HG02943 (cell line): Measurements from ENCODE around the gene C1orf116.

ENCODE experiments used
- ATAC-seq: cut with Tn5 transposase; IDR thresholded peaks from one replicate; pipeline ENCODE4 v1.9.1; 2021; ENCODE audit warnings: mild to moderate bottlenecking, low read depth, moderate library complexity; ENCODE audit not compliant: unreplicated experiment

C1orf116 gene

DNA sequence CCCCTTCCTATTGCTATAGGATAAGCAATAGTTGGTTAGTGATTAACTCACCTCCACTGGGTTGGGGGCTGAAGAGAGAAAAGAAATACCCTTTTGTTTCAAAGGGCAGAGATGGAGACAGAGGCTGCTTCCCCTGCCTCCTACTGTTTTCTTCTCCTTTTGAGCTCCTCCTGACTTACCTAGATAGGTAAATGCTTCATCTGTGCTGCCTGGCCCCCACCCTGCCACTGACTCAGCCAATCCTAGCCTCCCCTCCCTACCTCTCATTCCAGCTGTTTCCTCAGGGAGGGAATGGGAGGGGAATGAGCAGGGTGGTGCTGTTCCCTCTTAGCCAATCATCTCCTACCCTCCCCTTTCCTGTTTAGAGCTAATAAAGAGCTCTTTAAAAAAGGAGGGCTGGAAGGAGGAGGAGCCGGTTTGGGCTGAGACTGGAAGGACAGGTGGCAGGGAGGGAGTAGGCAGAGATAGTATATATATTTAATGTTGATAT lies at the start of gene C1orf116:
Gene C1orf116 (minus strand): TSS at position 229 of the 490 bp plus-strand sequence. CDS start 5,158 bp downstream, outside the sequence.
- no peak for ATAC-seq

DNA sequence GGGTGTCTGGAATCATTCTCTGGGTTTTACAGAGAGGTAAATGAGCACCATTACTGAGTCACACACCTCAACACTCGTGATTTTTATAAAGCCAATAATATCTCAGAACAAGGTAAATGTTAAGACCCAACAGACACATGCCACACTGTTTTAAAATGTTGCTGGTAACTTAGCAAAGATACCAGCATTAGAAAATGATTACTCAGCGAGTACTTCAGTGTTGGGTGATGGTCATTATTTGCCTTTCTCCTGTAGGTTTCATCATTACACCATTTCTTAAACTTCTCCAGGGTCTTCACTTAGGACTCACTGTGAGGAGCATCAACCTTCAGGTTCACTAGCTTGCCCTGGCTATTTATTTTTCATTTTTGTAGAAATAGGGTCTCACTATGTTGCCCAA lies 49.2 kb upstream of the C1orf116 start:
- ATAC-seq: no peak

DNA sequence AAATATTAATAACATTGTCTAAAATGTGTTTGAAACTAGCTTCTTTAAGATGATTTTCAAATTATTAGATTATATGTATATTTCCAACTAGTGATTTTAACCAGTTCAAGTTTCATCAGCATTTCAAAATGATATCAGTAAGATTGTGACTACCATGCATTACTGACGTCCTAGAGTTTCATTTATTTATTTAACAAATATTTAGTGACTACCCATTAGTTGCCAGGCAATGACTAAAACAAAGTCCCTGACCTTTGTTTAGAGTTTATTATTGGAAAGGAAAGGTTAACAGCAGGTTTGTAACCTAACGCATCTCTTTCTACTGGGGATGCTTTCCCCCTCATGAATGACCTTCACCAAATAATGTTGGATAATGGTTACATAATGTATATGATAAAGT lies 48.5 kb upstream of the C1orf116 start:
- no peak for ATAC-seq

DNA sequence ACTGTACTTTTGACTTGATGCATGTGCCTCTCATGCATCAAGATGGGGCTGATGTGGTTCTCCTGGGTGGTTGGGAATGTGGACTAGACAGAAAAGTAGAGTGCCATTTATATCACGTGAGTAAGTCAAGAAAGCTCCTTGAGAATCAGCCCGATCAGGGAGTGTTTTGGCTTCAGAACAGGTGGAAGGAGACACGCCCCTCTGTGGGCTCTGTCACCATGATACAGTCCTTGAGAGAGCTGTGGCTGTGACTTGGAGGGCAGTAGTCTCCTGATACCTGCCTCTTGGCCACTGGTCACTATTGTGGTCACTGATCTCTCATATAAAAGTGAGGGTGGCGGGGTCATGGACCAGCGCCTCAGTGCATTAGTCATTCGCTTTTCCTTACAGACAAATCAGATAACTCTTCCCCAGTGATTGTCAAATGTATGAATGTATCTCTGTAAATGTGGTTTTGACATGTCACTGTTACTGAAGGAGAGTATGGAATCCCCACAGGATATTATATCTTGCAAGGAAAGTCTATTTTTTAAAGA lies 47.2 kb upstream of the C1orf116 start:
- ATAC-seq: no peak

DNA sequence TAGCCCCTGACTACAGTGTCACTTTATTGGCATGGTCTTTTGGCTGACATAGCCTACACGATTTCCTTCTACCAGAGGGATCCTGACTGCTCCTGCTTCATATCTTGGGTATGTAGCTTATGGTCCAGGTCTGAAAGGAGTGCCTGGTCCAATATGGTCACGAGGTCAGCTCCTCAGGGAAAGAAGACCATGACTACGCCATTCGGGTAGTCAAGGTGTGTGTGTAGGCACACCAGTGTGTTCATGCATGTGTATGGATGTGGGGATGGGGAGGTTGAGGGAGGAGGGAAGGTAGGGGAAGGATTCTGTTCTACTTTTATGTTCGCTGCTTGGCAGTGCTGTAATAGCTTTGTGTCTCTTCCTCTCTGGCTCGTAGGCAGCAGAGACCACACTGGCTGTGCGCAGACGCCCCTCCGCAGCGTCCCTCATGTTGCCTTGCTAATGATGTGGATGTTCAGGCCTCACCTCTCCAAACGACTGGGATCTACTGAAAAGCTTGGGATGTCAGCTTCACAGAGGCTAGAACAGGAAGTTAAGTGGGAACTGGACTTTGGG lies 46.1 kb upstream of the C1orf116 start:
- ATAC-seq: no peak

DNA sequence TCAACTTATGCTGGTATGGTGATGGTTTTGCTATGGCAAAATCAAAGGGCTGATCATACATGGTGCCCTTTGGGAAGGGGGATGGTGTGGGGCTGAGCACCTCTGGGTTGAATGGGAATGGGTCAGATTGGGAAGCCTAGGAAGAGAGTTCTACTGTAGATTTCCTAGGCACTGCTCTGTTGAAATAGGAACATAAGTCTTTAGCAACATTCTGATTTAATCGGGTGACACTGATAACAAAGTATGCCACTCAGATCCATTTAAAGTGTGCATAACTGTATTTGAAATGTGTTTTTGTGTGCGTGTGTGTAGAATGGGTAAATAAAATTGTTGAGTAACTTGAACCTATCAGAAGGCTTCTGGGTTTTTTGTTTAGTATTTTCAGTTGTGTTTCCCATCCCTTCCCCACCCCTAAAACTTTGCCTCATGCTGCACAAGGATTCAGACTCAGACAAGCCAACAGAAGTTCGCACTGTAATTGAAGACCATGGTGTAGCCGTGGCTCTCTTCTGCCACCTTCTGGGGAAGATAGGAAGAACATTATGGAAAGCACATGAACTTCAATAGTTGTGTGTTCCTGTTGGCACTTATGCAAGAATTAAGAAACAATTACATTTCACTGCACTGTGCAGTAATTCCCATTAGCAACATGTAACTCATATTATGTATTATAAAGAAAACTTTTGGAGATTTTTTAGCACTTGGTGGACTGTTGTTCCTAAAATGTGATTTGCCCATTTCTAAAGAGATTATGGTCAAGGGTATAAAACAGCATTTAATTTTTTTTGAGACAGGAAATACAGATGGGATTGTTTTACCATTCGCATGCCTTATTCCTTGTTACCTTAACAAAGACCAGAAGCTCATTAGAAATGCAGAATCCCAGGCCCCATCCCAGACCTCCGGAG lies 45.2 kb upstream of the C1orf116 start:
- no peak for ATAC-seq

DNA sequence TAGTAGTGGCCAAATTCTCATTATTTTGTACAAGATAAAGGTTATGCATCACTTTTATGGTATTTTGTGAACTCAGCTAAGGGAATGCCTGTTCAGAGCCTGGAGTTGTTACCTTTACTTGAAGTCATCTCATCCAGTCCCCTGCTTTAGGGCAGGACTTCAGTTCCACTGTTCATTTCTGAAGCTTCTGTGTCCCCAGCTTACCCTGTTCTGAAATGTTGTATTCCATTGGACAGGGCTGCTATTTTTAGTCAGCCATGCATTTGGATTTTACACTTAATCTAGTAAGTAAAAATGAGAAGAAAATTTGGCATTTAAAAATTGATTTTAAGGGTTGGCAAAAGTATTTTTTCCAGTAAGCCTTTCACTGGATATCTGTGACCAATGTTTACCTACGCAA lies 44.5 kb upstream of the C1orf116 start:
- ATAC-seq: no peak

DNA sequence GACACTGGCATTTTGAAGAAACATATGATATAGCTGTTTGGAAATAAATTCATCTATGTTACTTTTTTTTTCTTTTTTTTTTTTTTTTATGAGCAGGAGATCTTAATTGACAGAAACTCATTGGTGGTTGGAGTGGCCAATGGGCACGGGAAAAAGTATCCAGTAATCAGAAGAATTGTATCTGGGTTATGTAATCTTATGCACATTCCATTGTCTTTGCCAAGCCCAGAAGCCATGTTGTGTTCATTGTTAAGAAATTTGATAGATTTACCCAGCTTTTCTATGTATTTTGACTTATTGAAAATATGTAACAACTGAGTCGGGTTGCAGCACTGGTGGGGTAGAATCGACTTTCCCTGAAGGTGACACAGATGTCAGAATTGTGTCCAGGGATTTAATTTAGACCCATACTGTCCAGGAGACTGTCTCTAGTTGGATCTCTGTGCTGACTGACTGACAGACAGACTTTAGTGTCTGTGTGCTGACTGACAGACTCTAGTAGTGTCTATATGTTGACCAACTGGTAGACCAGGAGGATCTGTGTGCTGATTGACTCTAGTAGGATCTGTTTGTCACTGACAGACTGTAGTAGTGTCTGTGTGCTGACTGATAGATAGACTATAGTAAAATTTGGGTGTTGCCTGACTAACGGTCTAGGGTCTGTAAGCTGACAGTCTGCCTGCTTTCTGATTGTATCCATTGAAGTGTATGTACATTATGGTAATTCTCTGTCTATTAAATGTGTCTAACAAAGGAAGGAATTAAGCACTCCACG lies 43.8 kb upstream of the C1orf116 start:
- ATAC-seq: no peak

DNA sequence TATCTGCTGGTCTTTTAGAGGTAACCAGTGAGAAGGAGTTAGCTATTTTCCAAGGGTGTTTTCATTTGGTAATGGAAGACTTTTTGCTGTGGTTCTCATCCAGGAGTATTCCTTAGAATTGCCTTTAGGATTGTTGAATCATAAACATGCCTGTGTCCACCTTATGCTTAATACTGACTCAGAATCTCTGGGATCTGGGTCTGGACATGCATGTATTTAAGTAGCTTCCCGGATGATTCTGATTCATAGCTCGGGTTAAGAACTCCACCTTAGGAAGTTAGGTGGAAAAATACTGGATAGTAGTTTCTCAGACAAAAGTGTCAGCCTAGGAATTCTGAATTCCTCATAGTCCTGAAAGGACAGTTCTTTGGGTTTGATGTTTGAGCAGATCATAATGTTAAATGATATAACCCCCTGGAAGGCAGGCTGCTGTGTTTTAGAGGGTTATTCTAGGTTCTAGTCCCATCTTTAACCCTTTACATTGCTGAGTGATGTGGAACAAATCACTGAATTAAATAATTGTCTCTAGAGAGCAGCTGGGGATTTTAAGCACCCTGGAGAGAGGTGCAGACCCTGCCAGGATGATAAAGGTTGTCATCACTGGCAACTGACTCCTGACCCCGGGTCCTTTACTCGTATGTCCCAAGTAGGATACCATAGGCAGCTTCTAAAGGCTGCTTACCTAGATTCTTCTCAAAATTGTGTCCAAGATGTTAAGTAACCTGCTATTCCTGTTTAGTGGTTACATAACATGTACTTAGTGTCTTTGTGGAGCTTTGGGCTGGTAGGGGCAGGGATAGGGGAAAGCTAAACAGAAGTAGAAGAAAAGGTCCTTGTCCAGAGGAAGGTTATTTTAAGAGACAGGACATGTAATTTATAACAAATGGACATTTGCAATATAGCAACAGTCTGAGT lies 41.6 kb upstream of the C1orf116 start:
- ATAC-seq: no peak

DNA sequence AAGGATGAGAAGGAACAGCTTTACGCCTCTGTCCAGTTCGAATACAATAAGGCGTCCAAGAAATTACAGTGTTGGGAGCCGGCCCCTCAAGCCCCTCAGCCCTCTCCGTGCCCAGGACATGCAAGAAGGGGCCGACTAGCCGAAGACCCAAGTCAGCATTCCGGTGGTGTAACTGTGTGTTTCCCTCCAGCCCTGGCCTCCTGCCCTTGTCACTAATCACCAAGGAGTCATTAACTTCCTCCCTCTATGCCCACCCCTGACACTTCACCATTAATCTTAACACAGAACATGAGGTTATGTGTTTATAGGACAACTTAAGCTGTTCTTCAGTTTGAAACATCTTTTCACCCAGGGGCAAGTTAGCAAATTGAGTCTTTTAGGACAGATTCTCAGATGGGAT lies 39.7 kb upstream of the C1orf116 start:
- no peak for ATAC-seq

DNA sequence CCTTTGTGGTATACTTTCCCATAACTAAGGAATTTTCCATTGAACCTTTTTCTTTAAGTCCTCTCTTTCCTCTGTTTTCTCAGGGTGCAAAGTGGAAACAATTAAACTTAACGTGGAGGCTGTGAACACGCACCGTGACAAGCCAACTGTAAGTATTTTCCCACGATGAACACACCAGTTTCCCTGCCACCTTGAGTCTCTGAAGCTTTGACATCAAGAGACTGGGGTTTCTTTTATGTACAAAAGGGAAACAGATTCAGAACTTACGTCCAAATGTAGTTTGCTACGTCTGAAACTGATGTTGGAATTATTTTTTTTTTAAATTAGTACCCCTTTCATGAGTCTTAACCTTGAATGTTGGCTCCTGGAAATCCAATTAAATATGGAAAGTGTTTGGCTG lies 38.9 kb upstream of the C1orf116 start:
- ATAC-seq: no peak

DNA sequence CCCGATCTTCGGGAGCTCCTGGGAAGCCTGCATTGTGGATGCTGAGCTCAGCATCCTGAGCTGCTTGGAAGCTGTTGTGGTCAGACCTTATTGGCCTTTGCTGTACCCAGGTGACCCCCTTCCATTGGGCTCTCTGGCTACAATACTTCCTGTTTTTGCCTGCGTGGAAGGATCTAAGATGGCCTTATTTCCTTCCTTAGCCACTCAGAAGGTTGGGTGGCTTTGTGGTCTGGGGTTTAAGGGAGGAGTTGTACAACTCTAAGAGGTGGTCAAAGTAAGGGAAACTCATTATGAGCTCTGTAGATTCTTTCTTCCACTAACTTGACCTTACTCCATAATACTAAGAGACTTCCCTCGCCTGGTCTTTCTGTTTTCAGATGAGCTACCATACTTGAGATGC lies 38.3 kb upstream of the C1orf116 start:
- ATAC-seq: no peak

DNA sequence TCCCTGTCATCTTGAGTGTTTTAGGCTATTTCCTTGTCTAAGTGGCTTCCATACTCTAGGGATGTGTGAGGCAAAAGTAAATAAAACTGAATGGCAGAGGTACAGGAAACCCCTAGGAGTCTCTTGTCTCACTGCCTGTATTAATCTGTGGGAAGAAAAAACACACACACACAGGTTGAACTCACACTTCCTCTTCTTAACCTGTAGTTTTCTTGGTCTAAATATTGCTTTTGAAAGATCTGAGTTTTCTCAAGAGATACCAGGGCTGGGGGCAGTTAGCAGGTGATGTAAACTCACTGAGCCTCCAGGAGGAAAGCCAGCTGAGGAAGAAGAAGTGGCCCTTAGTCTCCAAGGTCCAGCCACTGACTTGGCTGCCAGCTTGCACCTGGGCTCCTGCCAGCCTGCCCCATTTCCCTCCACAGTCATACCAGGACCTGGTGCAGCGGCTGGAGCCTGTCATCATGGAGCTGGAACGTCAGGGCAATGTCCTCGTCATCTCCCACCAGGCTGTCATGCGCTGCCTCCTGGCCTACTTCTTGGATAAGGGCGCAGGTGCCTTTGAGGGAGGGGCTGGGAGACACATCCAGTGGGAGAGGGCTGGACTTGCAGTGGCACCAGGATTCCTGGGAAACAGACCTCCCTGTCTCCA lies 37.4 kb upstream of the C1orf116 start:
- ATAC-seq: no peak

DNA sequence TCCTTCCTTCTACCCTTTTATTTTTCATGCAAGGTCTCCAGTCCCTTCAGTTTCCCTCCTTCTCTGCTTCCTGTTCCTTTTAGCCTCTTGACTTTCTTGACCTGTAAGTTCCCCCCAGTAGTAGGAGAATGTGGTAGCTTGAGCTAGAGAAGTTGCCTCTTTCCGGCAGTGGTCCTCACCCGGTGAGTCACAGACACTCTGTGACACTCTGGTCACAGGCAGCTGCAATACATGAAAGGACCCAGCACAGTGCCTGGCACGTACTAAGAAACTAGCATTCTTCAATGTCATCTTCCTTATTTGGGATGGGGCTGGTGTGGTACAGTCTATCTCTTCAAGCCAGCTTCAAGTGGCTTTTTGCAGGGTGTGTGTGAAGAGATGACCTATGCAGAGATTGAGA lies 36.5 kb upstream of the C1orf116 start:
- ATAC-seq: no peak

DNA sequence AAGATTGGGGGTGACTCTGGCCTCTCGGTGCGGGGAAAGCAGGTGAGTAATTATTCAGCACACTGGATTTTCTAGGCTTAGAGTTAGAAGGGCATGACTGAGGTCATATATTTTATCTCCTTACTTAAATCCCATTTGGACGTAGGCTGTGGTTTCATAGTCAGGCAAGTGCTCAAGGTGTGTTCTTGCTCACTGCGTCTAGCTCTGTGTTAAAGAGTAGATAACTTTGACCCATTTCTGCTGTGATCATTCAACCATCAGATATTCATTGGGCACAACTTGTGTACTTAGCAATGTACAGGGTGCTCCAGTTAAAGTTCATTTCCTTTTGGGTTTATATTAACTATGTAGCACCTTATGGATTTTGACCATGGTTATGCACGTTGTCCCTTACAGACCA lies 35.1 kb upstream of the C1orf116 start:
- ATAC-seq: no peak

DNA sequence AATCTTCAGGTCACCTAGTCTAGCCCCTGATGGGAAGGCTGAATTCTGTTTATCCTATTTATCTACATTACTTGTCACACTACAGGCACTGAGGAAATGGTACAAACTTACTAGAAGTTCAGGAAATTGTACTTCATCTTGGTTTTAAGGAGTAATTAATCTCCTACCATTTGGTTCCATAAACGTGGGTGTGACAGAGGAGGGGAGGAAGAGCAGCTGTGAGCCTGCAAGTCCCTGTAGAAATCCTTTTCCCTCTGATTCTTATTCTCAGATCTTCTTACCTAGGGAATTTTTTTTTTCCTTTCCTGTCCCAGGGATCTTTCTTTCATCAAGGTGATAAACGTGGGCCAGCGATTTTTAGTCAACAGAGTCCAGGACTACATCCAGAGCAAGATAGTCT lies 34.6 kb upstream of the C1orf116 start:
- ATAC-seq: no peak

DNA sequence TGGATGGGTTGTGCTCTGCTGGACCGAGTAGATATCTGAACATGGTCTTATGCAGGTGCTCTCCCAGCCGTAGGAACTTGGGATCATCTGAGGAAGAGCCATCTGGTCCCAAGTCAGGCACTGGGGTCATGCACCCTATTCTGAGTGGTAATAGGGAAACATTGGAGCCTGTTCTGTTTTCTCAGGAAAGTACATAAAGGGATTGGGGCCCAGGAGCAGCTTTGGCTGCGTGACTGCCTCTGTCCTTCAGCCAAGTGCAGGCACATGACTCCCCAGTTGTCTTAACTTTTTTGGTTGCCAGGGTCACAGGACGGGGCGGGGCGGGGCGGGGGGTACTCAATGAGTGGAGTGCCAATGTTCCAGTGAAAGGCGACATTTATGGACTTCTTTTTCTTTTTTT lies 32.0 kb upstream of the C1orf116 start:
- ATAC-seq: no peak

DNA sequence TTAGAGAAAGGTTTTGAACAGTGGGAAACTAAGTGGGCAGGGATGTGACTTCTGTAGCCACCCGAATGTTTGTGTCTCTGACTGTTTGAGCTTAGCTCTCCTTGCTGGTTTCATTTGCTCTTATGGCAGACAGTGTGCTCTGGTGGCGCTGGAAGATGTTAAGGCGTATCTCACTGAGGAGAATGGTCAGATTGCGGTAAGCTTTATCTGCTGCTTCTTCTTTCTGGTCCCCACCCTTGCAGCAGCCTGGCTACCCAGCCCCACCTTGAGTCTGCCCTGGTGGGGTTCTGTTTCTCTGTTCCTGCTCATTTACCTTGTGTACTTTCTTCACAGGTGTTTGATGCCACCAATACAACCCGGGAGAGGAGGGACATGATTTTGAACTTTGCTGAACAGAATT lies 30.5 kb upstream of the C1orf116 start:
- no peak for ATAC-seq

DNA sequence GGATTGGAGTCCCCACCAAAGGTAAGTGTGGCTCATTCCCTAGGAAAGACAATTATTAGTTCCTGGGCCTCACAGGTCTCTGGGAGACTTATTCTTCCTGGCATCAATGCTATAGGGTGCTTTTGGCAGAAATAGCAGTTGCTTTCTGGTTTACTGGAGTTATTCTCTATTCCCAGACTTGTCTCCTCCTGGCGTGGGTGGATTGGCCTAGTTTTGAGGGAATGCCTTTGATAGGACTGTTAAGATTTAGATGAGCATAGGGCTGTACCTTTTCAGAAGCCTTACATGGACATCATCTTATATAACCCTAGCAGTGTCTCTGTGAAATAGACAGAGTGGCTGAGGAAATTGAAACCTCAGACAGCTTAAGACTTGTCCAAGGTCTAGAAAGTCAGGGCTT lies 29.5 kb upstream of the C1orf116 start:
- ATAC-seq: no peak
